Mononuclear cell (primary cell): Measurements from ENCODE around the gene OGDH. TPM values are rescaled to one million over a fixed set of nuclear protein-coding genes. Genes with fewer than 3 reads are reported as not detected.
"Not testable (repeated sequence)": the region's sequence is repeated elsewhere in the genome, so short reads cannot be mapped to it uniquely, and the experiment has no call there.

Experiments
- H3K27me3 ChIP-seq: 2 replicates; pipeline ENCODE4 v1.6.0; 2011; ENCODE audit warnings: low read length, control low read depth; ENCODE audit not compliant: insufficient read depth
- H3K4me1 ChIP-seq: 2 replicates; pipeline ENCODE4 v1.5.1; 2011; ENCODE audit warnings: mild to moderate bottlenecking, low read length, control low read depth; ENCODE audit not compliant: insufficient read depth
- H3K4me3 ChIP-seq: 2 replicates; pipeline ENCODE4 v1.5.1; 2011; ENCODE audit warnings: mild to moderate bottlenecking, low read length, moderate library complexity
- H3K9me3 ChIP-seq: 2 replicates; pipeline ENCODE4 v1.5.1; 2011; ENCODE audit warnings: low read depth, mild to moderate bottlenecking, control low read depth, low read length
- total RNA-seq: library from RNA; depleted of rRNA; stranded (reverse); fragments of >200 nt; gene quantifications from one replicate; pipeline ENCODE4 v1.2.3, GENCODE V29; 2012

The OGDH gene
- total RNA-seq, 1 donor: 17.2 TPM

- Histone ChIP-seq H3K4me3 (no peak overlapping the region), H3K9me3 (no peaks in the 10 kb centered on the region), H3K27me3 (no peaks in the 10 kb centered on the region), H3K4me1 (peaks cover 10% of the 10 kb centered on the region)
Measured at GRCh38 chr7:44729949-44730590, 123.6 kb downstream of the OGDH start.

GRCh38 chr7:44732971-44733370, 126.5 kb downstream of the OGDH start:
- not testable (repeated sequence) for H3K27me3 ChIP-seq, H3K4me3 ChIP-seq, H3K4me1 ChIP-seq, H3K9me3 ChIP-seq

- no peaks in the 10 kb centered on the region for H3K27me3 ChIP-seq
- H3K9me3 ChIP-seq: no peaks in the 10 kb centered on the region
- peaks cover 7% of the 10 kb centered on the region for H3K4me1 ChIP-seq
- H3K4me3 ChIP-seq: no peak overlapping the region
Measured at GRCh38 chr7:44733708-44734481, 127.5 kb downstream of the OGDH start.

GRCh38 chr7:44735403-44736165, 129.2 kb downstream of the OGDH start:
- Histone ChIP-seq H3K27me3 (no peaks in the 10 kb centered on the region), H3K4me3 (no peak overlapping the region), H3K9me3 (no peaks in the 10 kb centered on the region), H3K4me1 (peaks cover 7% of the 10 kb centered on the region)

GRCh38 chr7:44736896-44737295, 130.5 kb downstream of the OGDH start:
- no peaks in the 10 kb centered on the region for H3K9me3 ChIP-seq
- no peak overlapping the region for H3K4me3 ChIP-seq
- H3K27me3 ChIP-seq: no peaks in the 10 kb centered on the region
- H3K4me1 ChIP-seq: peaks cover 7% of the 10 kb centered on the region

GRCh38 chr7:44738051-44738723, 131.8 kb downstream of the OGDH start:
- no peak overlapping the region for H3K4me3 ChIP-seq
- no peaks in the 10 kb centered on the region for H3K9me3 ChIP-seq
- no peaks in the 10 kb centered on the region for H3K27me3 ChIP-seq

GRCh38 chr7:44738876-44739665, 132.6 kb downstream of the OGDH start:
- Histone ChIP-seq H3K9me3 (no peaks in the 10 kb centered on the region), H3K4me3 (no peak overlapping the region), H3K4me1 (peaks cover 12% of the 10 kb centered on the region), H3K27me3 (no peaks in the 10 kb centered on the region)

More at GRCh38 chr7:44738051-44738723, 131.8 kb downstream of the OGDH start:
- H3K4me1 ChIP-seq: peaks cover 12% of the 10 kb centered on the region

- H3K4me1 ChIP-seq: peaks cover 9% of the 10 kb centered on the region
- no peaks in the 10 kb centered on the region for H3K9me3 ChIP-seq
- no peak overlapping the region for H3K4me3 ChIP-seq
- no peaks in the 10 kb centered on the region for H3K27me3 ChIP-seq
Measured at GRCh38 chr7:44740055-44740454, 133.6 kb downstream of the OGDH start.

GRCh38 chr7:44743750-44744149, 137.3 kb downstream of the OGDH start:
- Histone ChIP-seq H3K4me1 (peaks cover 11% of the 10 kb centered on the region), H3K9me3 (no peaks in the 10 kb centered on the region), H3K4me3 (no peak overlapping the region), H3K27me3 (no peaks in the 10 kb centered on the region)

- H3K4me1 ChIP-seq: peaks cover 48% of the 10 kb centered on the region
- peak within 1 kb of the TSS; percentile 63 for H3K4me3 ChIP-seq
- no peaks in the 10 kb centered on the region for H3K27me3 ChIP-seq
- no peaks in the 10 kb centered on the region for H3K9me3 ChIP-seq
Measured at GRCh38 chr7:44748045-44748947, 141.9 kb downstream of the OGDH start, which contains the start of gene ZMIZ2. Gene ZMIZ2, plus strand, starts transcription at chr7:44748847. Its CDS starts 7,403 bp downstream, at chr7:44756250.

- Histone ChIP-seq H3K4me1 (peaks cover 54% of the 10 kb centered on the region), H3K9me3 (no peaks in the 10 kb centered on the region), H3K27me3 (no peaks in the 10 kb centered on the region), H3K4me3 (peak overlapping the region; percentile 63)
Measured at GRCh38 chr7:44748948-44749731, 142.7 kb downstream of the OGDH start.

- no peaks in the 10 kb centered on the region for H3K9me3 ChIP-seq
- peaks cover 57% of the 10 kb centered on the region for H3K4me1 ChIP-seq
- H3K27me3 ChIP-seq: no peaks in the 10 kb centered on the region
- H3K4me3 ChIP-seq: peak overlapping the region; percentile 63
Measured at GRCh38 chr7:44749992-44750391, 143.6 kb downstream of the OGDH start.

- Histone ChIP-seq H3K4me1 (peaks cover 57% of the 10 kb centered on the region), H3K4me3 (no peak overlapping the region), H3K9me3 (no peaks in the 10 kb centered on the region), H3K27me3 (no peaks in the 10 kb centered on the region)
Measured at GRCh38 chr7:44750424-44750823, 144.0 kb downstream of the OGDH start.
